Smooth muscle cell (in vitro differentiated cells): ENCODE results near the gene TMOD2. TPM values are rescaled to one million over a fixed set of nuclear protein-coding genes. Genes with fewer than 3 reads are reported as not detected.

Experiments
- DNase-seq: peaks from one replicate; lab custom pipeline; 2025; ENCODE audit not compliant: unreplicated experiment; lab: John Stamatoyannopoulos, UW
- H2AFZ ChIP-seq: fragments of 200-600 bp; sonication (generic); 2 replicates; pipeline ENCODE4 v1.6.0; 2016; ENCODE audit warnings: antibody characterized with exemption, low read depth, mild to moderate bottlenecking
- H3F3A ChIP-seq: fragments of 200-600 bp; sonication (generic); 2 replicates; pipeline ENCODE4 v1.6.0; 2017; ENCODE audit warnings: antibody characterized with exemption, low read depth
- H3K27ac ChIP-seq: fragments of 200-600 bp; sonication (generic); 2 replicates; pipeline ENCODE4 v1.5.1; 2016; ENCODE audit warnings: low read depth, mild to moderate bottlenecking
- H3K27me3 ChIP-seq: fragments of 200-600 bp; sonication (generic); 2 replicates; pipeline ENCODE4 v1.6.1; 2016; ENCODE audit warnings: low read depth, mild to moderate bottlenecking
- H3K36me3 ChIP-seq: fragments of 200-600 bp; sonication (generic); 2 replicates; pipeline ENCODE4 v1.5.1; 2016; ENCODE audit warnings: low read depth
- H3K4me1 ChIP-seq: fragments of 200-600 bp; sonication (generic); 2 replicates; pipeline ENCODE4 v1.5.1; 2016; ENCODE audit warnings: low read depth
- H3K4me2 ChIP-seq: fragments of 200-600 bp; sonication (generic); 2 replicates; pipeline ENCODE4 v1.6.0; 2016; ENCODE audit warnings: mild to moderate bottlenecking
- H3K4me3 ChIP-seq: fragments of 200-600 bp; sonication (generic); 2 replicates; pipeline ENCODE4 v1.5.1; 2016; ENCODE audit warnings: mild to moderate bottlenecking
- H3K79me2 ChIP-seq: fragments of 200-600 bp; sonication (generic); 2 replicates; pipeline ENCODE4 v1.6.0; 2016; ENCODE audit warnings: low read depth, mild to moderate bottlenecking
- H3K9ac ChIP-seq: fragments of 200-600 bp; sonication (generic); 2 replicates; pipeline ENCODE4 v1.6.0; 2016; ENCODE audit warnings: low read depth
- H3K9me3 ChIP-seq: fragments of 200-600 bp; sonication (generic); replicated peaks from 2 replicates; pipeline ENCODE4 v1.5.1; 2016; ENCODE audit warnings: low read depth
- H4K20me1 ChIP-seq: fragments of 200-600 bp; sonication (generic); 2 replicates; pipeline ENCODE4 v1.6.0; 2016; ENCODE audit warnings: low read depth
- CTCF ChIP-seq: fragments of 200-600 bp; sonication (generic); IDR thresholded peaks from 2 replicates; pipeline ENCODE4 v1.5.1; 2017; ENCODE audit warnings: borderline replicate concordance, mild to moderate bottlenecking, antibody characterized with exemption; ENCODE audit not compliant: insufficient read depth, poor library complexity, severe bottlenecking
- WGBS: methylation state at CpG from one replicate; pipeline ENCODE4 v1.1.7; 2016; ENCODE audit warnings: low lambda C conversion rate; 5-methylcytosine and 5-hydroxymethylcytosine counted together
- polyA plus RNA-seq: library from polyadenylated mRNA; unstranded; fragments of >200 nt; fragmentation: Nextera tagmentation; extraction: Ambion mirVana; gene quantifications from 2 replicates; pipeline ENCODE4 v1.2.1, GENCODE V29; 2016
- total RNA-seq: library from RNA; depleted of rRNA; stranded (reverse); fragments of >200 nt; gene quantifications from 2 replicates; pipeline ENCODE4 v1.2.3, GENCODE V29; 2014

TMOD2 gene
- total and polyA plus RNA-seq, 2 experiments from 2014 or later: 1.5 to 4.2 TPM

DNA sequence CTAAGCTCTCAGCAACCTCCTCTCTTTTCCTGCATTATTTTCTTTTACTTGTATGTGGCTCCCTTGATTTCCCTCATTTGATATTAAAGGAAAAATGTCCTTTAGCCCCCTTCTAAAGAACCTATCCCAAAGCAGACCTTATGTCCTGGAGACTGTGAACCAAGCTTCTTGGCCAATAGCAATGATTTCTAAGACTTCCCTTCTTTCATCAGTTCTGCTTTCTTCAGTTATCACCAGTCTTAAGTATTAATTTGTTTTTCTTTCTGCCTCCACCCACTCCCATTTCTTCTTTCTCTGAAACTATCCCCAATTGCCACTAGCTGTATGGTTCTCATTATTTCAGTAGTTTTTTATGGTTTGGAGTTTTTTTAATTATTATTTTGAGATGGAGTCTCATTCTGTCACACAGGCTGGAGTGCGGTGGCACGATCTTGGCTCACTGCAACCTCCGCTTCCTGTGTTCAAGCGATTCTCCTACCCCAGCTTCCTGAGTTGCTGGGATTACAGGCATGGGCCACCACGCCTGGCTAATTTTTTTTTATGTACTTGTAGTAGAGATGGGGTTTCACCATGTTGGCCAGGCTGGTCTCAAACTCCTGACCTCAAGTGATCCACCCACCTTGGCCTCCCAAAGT, 90.1 kb downstream of the TMOD2 start:
- Histone ChIP-seq H3K36me3 (no peaks in the 10 kb centered on the region), H3K4me3 (no peak overlapping the region), H4K20me1 (peaks cover 100% of the 10 kb centered on the region), H2AFZ (no peak overlapping the region), H3F3A (peaks cover 5% of the 10 kb centered on the region), H3K79me2 (peaks cover 97% of the 10 kb centered on the region), H3K9me3 (no peaks in the 10 kb centered on the region), H3K9ac (no peak overlapping the region), H3K27ac (peak overlapping the region; percentile 83), H3K4me2 (no peak overlapping the region), H3K4me1 (peaks cover 23% of the 10 kb centered on the region), H3K27me3 (no peaks in the 10 kb centered on the region)
- TF ChIP-seq CTCF: no peak
- DNase-seq: no peak
- 85% methylated on average over 5 of the region's 5 CpGs for WGBS

GRCh38 chr15:51842265-51842664, 90.9 kb downstream of the TMOD2 start:
- peaks cover 5% of the 10 kb centered on the region for H3F3A ChIP-seq
- H3K27me3 ChIP-seq: no peaks in the 10 kb centered on the region
- no peak overlapping the region for H2AFZ ChIP-seq
- no peaks in the 10 kb centered on the region for H3K36me3 ChIP-seq
- H3K4me1 ChIP-seq: peaks cover 28% of the 10 kb centered on the region
- peaks cover 95% of the 10 kb centered on the region for H3K79me2 ChIP-seq
- DNase-seq: no peak
- H3K4me2 ChIP-seq: peak overlapping the region; percentile 54
- no peak overlapping the region for H3K4me3 ChIP-seq
- TF ChIP-seq CTCF: no peak
- H3K27ac ChIP-seq: peak overlapping the region; percentile 83
- no peaks in the 10 kb centered on the region for H3K9me3 ChIP-seq
- H4K20me1 ChIP-seq: peaks cover 100% of the 10 kb centered on the region
- 91% methylated on average over 3 of the region's 3 CpGs for WGBS
- H3K9ac ChIP-seq: no peak overlapping the region

- H3K36me3 ChIP-seq: no peaks in the 10 kb centered on the region
- peak overlapping the region; percentile 54 for H3K4me2 ChIP-seq
- H2AFZ ChIP-seq: no peak overlapping the region
- TF ChIP-seq CTCF: no peak
- peaks cover 100% of the 10 kb centered on the region for H4K20me1 ChIP-seq
- peaks cover 5% of the 10 kb centered on the region for H3F3A ChIP-seq
- H3K79me2 ChIP-seq: peaks cover 95% of the 10 kb centered on the region
- peaks cover 28% of the 10 kb centered on the region for H3K4me1 ChIP-seq
- peak overlapping the region; percentile 83 for H3K27ac ChIP-seq
- 32% methylated on average over 6 of the region's 6 CpGs for WGBS
- H3K9ac ChIP-seq: peak overlapping the region; percentile 16
- no peaks in the 10 kb centered on the region for H3K27me3 ChIP-seq
- H3K9me3 ChIP-seq: no peaks in the 10 kb centered on the region
- no peak for DNase-seq
- H3K4me3 ChIP-seq: no peak overlapping the region
Observed at GRCh38 chr15:51842852-51843737, 91.7 kb downstream of the TMOD2 start.
